Mesenchymal stem cell (in vitro differentiated cells and primary cell): Measurements from ENCODE around the gene PACSIN3.

Experiments used
- DNase-seq: peaks from one replicate; pipeline ENCODE4 v3.0.0-alpha.2; 2013
- H2AFZ ChIP-seq: one replicate; pipeline ENCODE4 v1.6.1; 2013; ENCODE audit warnings: low read depth, mild to moderate bottlenecking, control low read depth, inconsistent platforms, low read length, moderate library complexity
- H2AK5ac ChIP-seq: 2 replicates; pipeline ENCODE4 v1.6.1; 2013; ENCODE audit warnings: low read length, moderate library complexity, mild to moderate bottlenecking, inconsistent platforms; ENCODE audit not compliant: severe bottlenecking
- H2BK120ac ChIP-seq: one replicate; pipeline ENCODE4 v1.6.1; 2013; ENCODE audit warnings: low read depth, mild to moderate bottlenecking, inconsistent platforms, low read length, moderate library complexity
- H2BK12ac ChIP-seq, 2 experiments: one replicate each; pipeline ENCODE4 v1.6.1; 2013; ENCODE audit warnings: inconsistent platforms in 2 of 2, low read length in 2 of 2, mild to moderate bottlenecking in 2 of 2, moderate library complexity in 2 of 2, control low read depth in 1 of 2
- H2BK15ac ChIP-seq: one replicate; pipeline ENCODE4 v1.6.1; 2013; ENCODE audit warnings: mild to moderate bottlenecking, low read depth, inconsistent platforms; ENCODE audit not compliant: poor library complexity, severe bottlenecking
- H2BK5ac ChIP-seq: 2 replicates; pipeline ENCODE4 v1.6.1; 2013; ENCODE audit warnings: low read depth, mild to moderate bottlenecking, low read length, control low read depth, inconsistent platforms; ENCODE audit not compliant: poor library complexity, severe bottlenecking
- H3K14ac ChIP-seq, 2 experiments: one replicate each; pipeline ENCODE4 v1.6.1; 2013; ENCODE audit warnings: inconsistent platforms in 2 of 2, low read length in 2 of 2, control low read depth in 1 of 2, mild to moderate bottlenecking in 1 of 2, moderate library complexity in 1 of 2
- H3K18ac ChIP-seq, 2 experiments: one replicate each; pipeline ENCODE4 v1.6.1; 2013; ENCODE audit warnings: inconsistent platforms in 2 of 2, low read length in 2 of 2, control low read depth in 1 of 2, low read depth in 1 of 2, mild to moderate bottlenecking in 1 of 2
- H3K23ac ChIP-seq, 2 experiments: one replicate each; pipeline ENCODE4 v1.6.1; 2013; ENCODE audit warnings: inconsistent platforms in 2 of 2, low read length in 2 of 2, mild to moderate bottlenecking in 2 of 2, moderate library complexity in 2 of 2, control low read depth in 1 of 2
- H3K27ac ChIP-seq: 2 replicates; pipeline ENCODE4 v1.5.1; 2013; ENCODE audit warnings: mild to moderate bottlenecking, moderate library complexity, low read length, control low read depth, inconsistent platforms; ENCODE audit not compliant: poor library complexity, severe bottlenecking
- H3K27me3 ChIP-seq, 2 experiments: 2 replicates each; pipeline versions ENCODE4 v1.6.1 to v1.7.0; 2013; ENCODE audit warnings: low read length in 2 of 2, mild to moderate bottlenecking in 2 of 2, moderate library complexity in 2 of 2, control low read depth in 1 of 2, inconsistent platforms in 1 of 2; ENCODE audit not compliant: control insufficient read depth in 1 of 2, insufficient read depth in 1 of 2
- H3K36me3 ChIP-seq, 2 experiments: 2 replicates each; pipeline versions ENCODE4 v1.6.1 to v1.7.0; 2013; ENCODE audit warnings: low read length in 2 of 2, control low read depth in 1 of 2, inconsistent platforms in 1 of 2, low read depth in 1 of 2, mild to moderate bottlenecking in 1 of 2; ENCODE audit not compliant: insufficient read depth in 2 of 2, control insufficient read depth in 1 of 2
- H3K4ac ChIP-seq, 2 experiments: one replicate each; pipeline ENCODE4 v1.6.1; 2013; ENCODE audit warnings: inconsistent platforms in 2 of 2, low read length in 2 of 2, mild to moderate bottlenecking in 2 of 2, moderate library complexity in 2 of 2, control low read depth in 1 of 2, low read depth in 1 of 2
- H3K4me1 ChIP-seq: 2 replicates; pipeline ENCODE4 v1.6.1; 2013; ENCODE audit warnings: low read depth, low read length, control low read depth; ENCODE audit not compliant: control insufficient read depth, insufficient read depth
- H3K4me2 ChIP-seq: 2 replicates; pipeline ENCODE4 v1.6.1; 2013; ENCODE audit warnings: low read length, mild to moderate bottlenecking, inconsistent platforms; ENCODE audit not compliant: poor library complexity, severe bottlenecking
- H3K4me3 ChIP-seq, 2 experiments: 2 replicates each; pipeline versions ENCODE4 v1.5.1 to v1.7.0; 2013; ENCODE audit warnings: low read length in 2 of 2, mild to moderate bottlenecking in 2 of 2, control low read depth in 1 of 2, low read depth in 1 of 2; ENCODE audit not compliant: insufficient read depth in 1 of 2
- H3K79me1 ChIP-seq: replicated peaks from 2 replicates; pipeline ENCODE4 v1.6.1; 2013; ENCODE audit warnings: mild to moderate bottlenecking, control low read depth, low read length, inconsistent platforms; ENCODE audit not compliant: poor library complexity, severe bottlenecking
- H3K9ac ChIP-seq: 2 replicates; pipeline ENCODE4 v1.7.0; 2013; ENCODE audit warnings: mild to moderate bottlenecking, low read length, moderate library complexity
- H3K9me3 ChIP-seq: 2 replicates; pipeline ENCODE4 v1.7.0; 2013; ENCODE audit warnings: mild to moderate bottlenecking, low read length; ENCODE audit not compliant: control insufficient read depth
- H4K8ac ChIP-seq: one replicate; pipeline ENCODE4 v1.6.1; 2013; ENCODE audit warnings: inconsistent platforms, mild to moderate bottlenecking, low read length, moderate library complexity
- H4K91ac ChIP-seq: one replicate; pipeline ENCODE4 v1.6.1; 2013; ENCODE audit warnings: mild to moderate bottlenecking, low read length, inconsistent platforms
- WGBS: methylation state at CpG from one replicate; pipeline ENCODE4 v1.1.7; 2013; ENCODE audit warnings: mixed read lengths; 5-methylcytosine and 5-hydroxymethylcytosine counted together

The PACSIN3 gene

DNA sequence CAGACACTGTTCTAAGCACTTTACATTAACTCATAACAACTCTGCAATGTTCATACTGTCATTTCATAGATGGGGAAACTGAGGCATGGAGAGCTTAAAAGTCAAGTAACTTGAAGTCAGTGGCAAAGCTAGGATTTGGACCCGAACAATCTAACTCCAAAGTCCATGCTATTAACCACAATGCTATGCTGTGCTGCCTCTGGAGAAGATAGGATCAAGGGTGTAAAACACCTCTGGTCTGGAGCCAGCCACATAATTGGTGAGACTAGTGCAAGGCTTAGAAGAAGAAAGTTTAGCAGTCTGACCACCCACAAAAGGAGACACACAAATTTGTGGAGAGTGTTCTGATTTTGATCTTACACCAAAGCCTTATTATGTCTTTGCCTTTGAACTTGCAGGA is 53.3 kb downstream of the PACSIN3 start:
- H3K4me3 ChIP-seq: no peak overlapping the region
- no peak overlapping the region for H2BK15ac ChIP-seq
- H3K4me1 ChIP-seq: no peaks in the 10 kb centered on the region
- 89% methylated on average over 1 of the region's 1 CpG for WGBS
- no peaks in the 10 kb centered on the region for H3K79me1 ChIP-seq
- no peak overlapping the region for H3K14ac ChIP-seq
- no peak overlapping the region for H2BK5ac ChIP-seq
- H2AFZ ChIP-seq: no peak overlapping the region
- no peak overlapping the region for H3K23ac ChIP-seq
- no peak overlapping the region for H4K8ac ChIP-seq
- H2BK120ac ChIP-seq: no peak overlapping the region
- no peak overlapping the region for H2BK12ac ChIP-seq
- H3K18ac ChIP-seq: no peak overlapping the region
- H4K91ac ChIP-seq: no peak overlapping the region
- H2AK5ac ChIP-seq: no peak overlapping the region
- no peaks in the 10 kb centered on the region for H3K27me3 ChIP-seq
- H3K4me2 ChIP-seq: no peak overlapping the region
- H3K36me3 ChIP-seq: peaks cover 7 to 10% of the 10 kb centered on the region in 2 experiments
- no peak overlapping the region for H3K9ac ChIP-seq
- no peak for DNase-seq
- H3K9me3 ChIP-seq: no peaks in the 10 kb centered on the region
- H3K27ac ChIP-seq: no peak overlapping the region
- H3K4ac ChIP-seq: no peak overlapping the region

DNA sequence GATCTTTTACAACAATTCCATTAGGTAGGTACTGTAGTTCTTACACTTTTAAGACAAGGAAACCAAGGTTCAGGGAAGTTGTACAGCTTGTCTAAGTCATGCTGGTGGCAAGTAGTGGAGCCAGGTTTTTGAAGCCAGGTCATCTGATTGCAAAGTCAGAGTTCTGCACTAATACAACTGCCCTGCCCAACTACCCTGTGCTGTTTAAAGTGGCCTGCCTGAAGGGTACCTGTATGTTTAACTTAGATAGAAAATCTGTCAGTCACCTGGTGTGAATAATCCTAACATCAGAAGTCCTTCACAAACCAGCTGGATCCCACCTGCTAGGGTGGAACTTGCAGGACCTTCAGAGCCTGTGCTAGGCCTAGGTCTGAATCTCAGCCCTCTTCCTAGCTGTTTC is 53.7 kb downstream of the PACSIN3 start:
- H2AK5ac ChIP-seq: no peak overlapping the region
- no peak overlapping the region for H3K18ac ChIP-seq
- no peak overlapping the region for H3K14ac ChIP-seq
- H3K27me3 ChIP-seq: no peaks in the 10 kb centered on the region
- H2BK120ac ChIP-seq: no peak overlapping the region
- peaks cover 3 to 5% of the 10 kb centered on the region in 2 experiments for H3K36me3 ChIP-seq
- no peaks in the 10 kb centered on the region for H3K79me1 ChIP-seq
- no peak overlapping the region for H4K8ac ChIP-seq
- H3K9me3 ChIP-seq: no peaks in the 10 kb centered on the region
- no peak overlapping the region for H3K23ac ChIP-seq
- no peak overlapping the region for H3K4ac ChIP-seq
- H3K27ac ChIP-seq: no peak overlapping the region
- no peak overlapping the region for H4K91ac ChIP-seq
- no peaks in the 10 kb centered on the region for H3K4me1 ChIP-seq
- no peak overlapping the region for H3K4me2 ChIP-seq
- H2BK5ac ChIP-seq: no peak overlapping the region
- H2BK12ac ChIP-seq: no peak overlapping the region
- H3K4me3 ChIP-seq: no peak overlapping the region
- H3K9ac ChIP-seq: no peak overlapping the region
- DNase-seq: no peak
- H2BK15ac ChIP-seq: no peak overlapping the region
- no peak overlapping the region for H2AFZ ChIP-seq

DNA sequence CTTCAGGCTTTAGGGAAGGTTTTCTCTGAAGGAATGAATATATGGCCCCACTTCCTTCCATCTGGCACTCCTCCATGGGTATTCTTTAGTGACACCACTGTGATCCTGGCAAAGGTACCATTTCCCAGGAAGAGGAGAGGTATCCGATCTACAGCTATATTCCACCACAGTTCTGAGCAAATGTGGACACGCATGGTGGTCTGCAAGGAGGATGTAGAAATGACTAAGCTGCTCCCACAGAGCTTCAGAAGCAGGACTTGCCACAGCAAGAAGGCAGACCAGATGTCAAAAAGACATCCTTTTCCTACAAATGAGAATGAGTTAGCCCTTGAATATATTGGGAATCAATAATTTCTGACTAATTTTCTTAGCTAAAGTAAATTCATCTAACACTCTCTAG is 55.1 kb downstream of the PACSIN3 start:
- no peak overlapping the region for H2BK15ac ChIP-seq
- H2BK120ac ChIP-seq: no peak overlapping the region
- H2BK12ac ChIP-seq: no peak overlapping the region
- no peak overlapping the region for H3K14ac ChIP-seq
- H3K18ac ChIP-seq: no peak overlapping the region
- no peak overlapping the region for H3K4me3 ChIP-seq
- H2AFZ ChIP-seq: no peak overlapping the region
- no peak overlapping the region for H4K8ac ChIP-seq
- no peaks in the 10 kb centered on the region for H3K4me1 ChIP-seq
- DNase-seq: no peak
- 100% methylated on average over 1 of the region's 2 CpGs for WGBS
- no peak overlapping the region for H3K4ac ChIP-seq
- no peak overlapping the region for H3K23ac ChIP-seq
- H2BK5ac ChIP-seq: no peak overlapping the region
- H3K4me2 ChIP-seq: no peak overlapping the region
- H3K9ac ChIP-seq: no peak overlapping the region
- no peaks in the 10 kb centered on the region for H3K9me3 ChIP-seq
- no peak overlapping the region for H2AK5ac ChIP-seq
- H3K27ac ChIP-seq: no peak overlapping the region
- no peak overlapping the region for H4K91ac ChIP-seq
- H3K79me1 ChIP-seq: no peaks in the 10 kb centered on the region
- peaks cover 0 to 5% of the 10 kb centered on the region in 2 experiments for H3K36me3 ChIP-seq
- no peaks in the 10 kb centered on the region for H3K27me3 ChIP-seq

DNA sequence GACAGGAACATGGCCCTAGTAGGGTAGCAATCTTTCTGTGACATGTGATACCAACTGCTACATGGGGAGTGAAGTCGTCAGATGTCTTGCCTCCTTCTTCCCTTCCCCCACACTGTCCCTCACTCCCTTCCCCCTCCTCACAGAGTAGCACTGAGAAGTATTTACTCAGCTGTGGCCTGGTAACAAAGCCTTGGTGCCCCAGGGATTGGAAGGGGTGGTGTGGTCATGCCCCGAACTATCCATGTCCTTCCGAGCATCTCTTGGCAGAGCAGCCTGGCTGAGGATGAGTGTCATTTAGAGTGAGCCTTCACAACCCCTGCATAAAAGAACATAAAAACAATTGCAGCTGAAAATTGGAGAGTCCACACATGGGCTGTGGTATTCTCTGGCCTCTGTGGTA is 55.7 kb downstream of the PACSIN3 start:
- Histone ChIP-seq H3K4me3 (no peak overlapping the region), H2BK12ac (no peak overlapping the region), H2BK15ac (no peak overlapping the region), H3K36me3 (peaks cover 0 to 5% of the 10 kb centered on the region in 2 experiments), H2BK120ac (no peak overlapping the region), H3K4me1 (no peaks in the 10 kb centered on the region), H2BK5ac (no peak overlapping the region), H3K79me1 (no peaks in the 10 kb centered on the region), H3K4me2 (no peak overlapping the region), H3K23ac (no peak overlapping the region), H3K9ac (no peak overlapping the region), H3K18ac (no peak overlapping the region), H3K9me3 (no peaks in the 10 kb centered on the region), H3K27me3 (no peaks in the 10 kb centered on the region), H3K4ac (no peak overlapping the region), H3K14ac (no peak overlapping the region), H4K8ac (no peak overlapping the region), H2AFZ (no peak overlapping the region), H4K91ac (no peak overlapping the region), H2AK5ac (no peak overlapping the region), H3K27ac (no peak overlapping the region)
- WGBS: 100% methylated on average over 2 of the region's 3 CpGs
- no peak for DNase-seq
